ENCODE measurements around the gene CETN2. TPM values are rescaled to one million over a fixed set of nuclear protein-coding genes. Genes with fewer than 3 reads are reported as not detected.

The CETN2 gene
- total RNA-seq, 1 experiment from 2014 or later = 24.6 TPM

DNA sequence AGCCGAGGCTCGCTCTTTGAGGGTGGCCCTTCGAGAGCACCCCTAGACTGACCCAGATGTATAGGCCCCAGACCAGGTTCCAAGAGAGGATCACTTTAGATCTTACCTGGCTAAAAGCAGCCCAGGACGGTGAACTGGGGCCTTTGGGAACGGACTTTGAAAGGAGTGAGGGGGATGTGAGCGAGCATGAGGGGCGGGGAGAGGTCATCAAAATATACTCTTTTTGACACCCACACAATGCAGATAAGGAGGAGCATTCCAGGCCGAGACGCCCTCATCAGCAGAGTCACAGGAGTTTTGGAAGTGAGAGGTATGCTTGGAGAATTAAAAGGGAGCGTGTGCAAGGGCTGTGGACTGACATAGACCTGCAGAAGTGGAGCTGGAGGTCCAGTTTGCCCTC is 834 bp upstream of the CETN2 start:
- no peak for DNase-seq
- H4K20me1 ChIP-seq (ENCODE audit: control insufficient read depth, insufficient read depth, insufficient read length) = no peaks in the 10 kb centered on the region
- H2BK5ac ChIP-seq (ENCODE audit: insufficient read length, low read length) = no peak overlapping the region
- peaks cover 16% of the 10 kb centered on the region; the same call in 1 of the 2 replicates for H3K79me2 ChIP-seq (ENCODE audit: insufficient read depth, low read length)
- H3K9me3 ChIP-seq (ENCODE audit: control insufficient read depth, low read depth, low read length) = peaks cover 47% of the 10 kb centered on the region
- H4K5ac ChIP-seq (ENCODE audit: insufficient read length, low read depth, low read length) = no peak overlapping the region
- H3K4ac ChIP-seq (ENCODE audit: low read depth, low read length) = no peak overlapping the region
- no peak overlapping the region for H3K56ac ChIP-seq (ENCODE audit: insufficient read length, low read depth, low read length)
- peak overlapping the region; percentile 94 for H3K4me3 Mint-ChIP-seq
- H4K91ac ChIP-seq (ENCODE audit: insufficient read length, low read depth, low read length) = no peak overlapping the region
- H3K23ac ChIP-seq (ENCODE audit: insufficient read length, low read depth, low read length) = no peak overlapping the region
- peak overlapping the region; percentile 9 to 96 (median 76); a peak in 6 of 7 replicates for H3K27ac Mint-ChIP-seq
- H3K9ac ChIP-seq (ENCODE audit: extremely low read depth, insufficient read length, low read length) = peak overlapping the region; percentile 85
- H3K4me1 ChIP-seq (ENCODE audit: insufficient read depth, low read length) = peaks cover 2% of the 10 kb centered on the region; the same call in 1 of the 2 replicates
- H2AK5ac ChIP-seq (ENCODE audit: insufficient read length, low read length) = no peak overlapping the region
- peaks cover 31 to 44% (median 42%) of the 10 kb centered on the region in 3 experiments for H3K36me3 Mint-ChIP-seq (ENCODE audit: insufficient read depth in 1 of 3, low read depth in 3 of 3)
- no CpG with 5 or more reads among the region's 10 CpGs for WGBS (ENCODE audit: extremely low coverage, insufficient read length, low lambda C conversion rate)
- no peaks in the 10 kb centered on the region for H3K27me3 ChIP-seq (ENCODE audit: insufficient read depth, low read length)
- no peak overlapping the region for H3K27ac ChIP-seq (ENCODE audit: insufficient read length, low read depth, low read length)
- no peaks in the 10 kb centered on the region; the same call in 1 of the 2 replicates for H3K27me3 Mint-ChIP-seq (ENCODE audit: low read depth)
- no peak overlapping the region for H2BK120ac ChIP-seq (ENCODE audit: low read depth, low read length, poor library complexity, severe bottlenecking)
- no peak overlapping the region for H3K14ac ChIP-seq (ENCODE audit: insufficient read depth, low read length)
- H3K9me3 Mint-ChIP-seq = peaks cover 75 to 80% of the 10 kb centered on the region in 2 experiments
- H2BK20ac ChIP-seq (ENCODE audit: low read depth, low read length, poor library complexity, severe bottlenecking) = no peak overlapping the region
- no peak overlapping the region for H3K18ac ChIP-seq (ENCODE audit: insufficient read length, low read depth, low read length)
- no peak overlapping the region for H4K8ac ChIP-seq (replicated peaks; ENCODE audit: insufficient read length, low read depth, low read length)
- no peak overlapping the region for H3T11ph ChIP-seq (ENCODE audit: low read length)
- peaks cover 6 to 15% of the 10 kb centered on the region in 2 experiments for H3K4me1 Mint-ChIP-seq
- no peak overlapping the region for H2BK15ac ChIP-seq (ENCODE audit: low read depth, low read length)
- TF ChIP-seq, protein P1, sequence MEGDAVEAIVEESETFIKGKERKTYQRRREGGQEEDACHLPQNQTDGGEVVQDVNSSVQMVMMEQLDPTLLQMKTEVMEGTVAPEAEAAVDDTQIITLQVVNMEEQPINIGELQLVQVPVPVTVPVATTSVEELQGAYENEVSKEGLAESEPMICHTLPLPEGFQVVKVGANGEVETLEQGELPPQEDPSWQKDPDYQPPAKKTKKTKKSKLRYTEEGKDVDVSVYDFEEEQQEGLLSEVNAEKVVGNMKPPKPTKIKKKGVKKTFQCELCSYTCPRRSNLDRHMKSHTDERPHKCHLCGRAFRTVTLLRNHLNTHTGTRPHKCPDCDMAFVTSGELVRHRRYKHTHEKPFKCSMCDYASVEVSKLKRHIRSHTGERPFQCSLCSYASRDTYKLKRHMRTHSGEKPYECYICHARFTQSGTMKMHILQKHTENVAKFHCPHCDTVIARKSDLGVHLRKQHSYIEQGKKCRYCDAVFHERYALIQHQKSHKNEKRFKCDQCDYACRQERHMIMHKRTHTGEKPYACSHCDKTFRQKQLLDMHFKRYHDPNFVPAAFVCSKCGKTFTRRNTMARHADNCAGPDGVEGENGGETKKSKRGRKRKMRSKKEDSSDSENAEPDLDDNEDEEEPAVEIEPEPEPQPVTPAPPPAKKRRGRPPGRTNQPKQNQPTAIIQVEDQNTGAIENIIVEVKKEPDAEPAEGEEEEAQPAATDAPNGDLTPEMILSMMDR (conservative IDR thresholded peaks at IDR 0.05) = no peak
- H3K79me1 ChIP-seq (ENCODE audit: insufficient read depth, low read depth, low read length, poor library complexity, severe bottlenecking) = no peaks in the 10 kb centered on the region
- peaks cover 7% of the 10 kb centered on the region for H3K23me2 ChIP-seq (ENCODE audit: insufficient read length, low read depth, low read length, poor library complexity, severe bottlenecking)
- no peak overlapping the region for H2AFZ ChIP-seq (ENCODE audit: low read length)
- H3K4me2 ChIP-seq (ENCODE audit: insufficient read depth, insufficient read length, low read length) = peak overlapping the region; percentile 87
- H2BK12ac ChIP-seq (ENCODE audit: insufficient read length, low read depth, low read length) = no peak overlapping the region
